Measurements from ENCODE around the gene KCNT1.

KCNT1 gene

DNA sequence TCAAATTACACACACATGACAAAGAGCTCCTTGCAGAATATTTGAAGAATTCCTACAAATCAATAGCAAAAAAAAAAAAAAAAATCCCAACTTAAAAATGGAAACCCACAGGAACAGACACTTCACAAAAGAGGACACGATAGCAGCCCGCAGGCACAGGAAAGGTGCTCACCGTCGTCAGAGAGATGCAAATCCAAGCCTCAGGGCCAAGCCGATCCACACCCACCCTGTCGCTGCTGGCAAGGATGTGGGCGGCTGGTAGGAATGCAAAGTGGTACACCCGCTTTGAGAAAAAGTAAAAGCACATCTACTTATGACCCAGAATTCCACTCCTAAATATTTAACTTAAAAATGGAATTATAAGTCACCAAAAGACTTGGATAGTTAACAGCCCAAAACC lies 28.0 kb upstream of the KCNT1 start:
- no peak for DNase-seq

DNA sequence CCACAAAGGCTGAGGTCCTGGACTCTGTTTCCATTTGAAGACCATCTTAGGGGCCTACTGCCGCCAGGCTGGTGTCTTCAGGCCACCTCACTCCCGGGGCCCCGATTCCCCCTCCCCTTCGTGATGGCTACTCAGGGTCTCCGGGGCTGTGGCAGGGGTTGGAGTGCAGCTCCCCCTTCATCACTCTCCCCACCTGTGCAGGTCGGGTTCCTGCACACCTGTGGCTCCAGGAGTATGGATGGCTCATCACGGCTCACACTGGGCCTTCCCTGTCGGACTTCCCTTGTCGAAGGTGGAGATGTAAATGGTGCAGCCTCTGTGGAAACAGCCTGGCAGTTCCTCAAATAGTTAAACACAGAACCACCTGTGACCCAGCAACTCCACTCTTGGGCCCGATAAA lies 27.0 kb upstream of the KCNT1 start:
- no peak for DNase-seq

DNA sequence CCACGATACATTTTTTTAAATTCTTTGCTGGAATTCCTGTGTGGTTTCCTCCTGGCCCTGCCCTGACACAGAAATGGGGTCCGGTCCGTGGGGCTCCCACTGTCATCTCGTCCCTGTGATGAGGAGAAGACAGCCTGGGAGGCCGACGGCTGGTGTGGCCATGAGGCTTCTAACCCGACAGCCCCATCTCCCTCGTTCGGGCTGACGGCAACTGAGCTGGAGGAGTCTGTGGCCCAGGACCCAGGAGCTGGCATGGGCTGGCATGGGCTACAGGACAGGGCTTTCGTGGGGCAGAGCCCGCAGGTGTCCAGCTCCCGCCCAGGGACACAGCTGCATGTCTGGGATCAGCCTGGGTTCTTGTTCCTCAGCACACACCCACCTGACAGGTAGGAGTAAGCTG lies 25.1 kb upstream of the KCNT1 start:
- DNase-seq = no peak

GRCh38 chr9:135677641-135678168 lies 24.3 kb upstream of the KCNT1 start:
- DNase-seq = no peak

- DNase-seq = no peak
Measured at GRCh38 chr9:135678236-135679017, 23.6 kb upstream of the KCNT1 start.

DNA sequence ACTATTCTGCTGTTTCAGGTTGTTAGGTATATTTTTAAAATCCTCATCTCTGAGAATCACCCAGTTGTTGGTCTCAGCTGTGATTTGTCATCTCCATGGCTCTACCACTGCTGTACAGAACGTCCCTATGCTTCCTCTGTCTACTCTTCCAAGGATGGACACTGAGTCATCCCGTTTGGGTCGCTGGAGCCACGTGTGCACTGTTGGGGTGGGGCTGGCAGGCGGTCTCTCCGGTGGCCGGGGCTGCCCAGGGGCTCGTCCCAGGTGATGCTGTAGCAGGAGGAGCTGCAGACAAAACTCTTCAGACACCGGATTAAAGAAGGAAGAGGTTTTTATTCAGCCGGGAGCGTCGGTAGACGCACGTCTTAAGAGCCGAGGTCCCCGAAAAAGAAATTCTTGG lies 21.9 kb upstream of the KCNT1 start:
- no peak for DNase-seq

GRCh38 chr9:135681161-135681560 lies 20.8 kb upstream of the KCNT1 start:
- DNase-seq = no peak

- no peak for DNase-seq
Measured at GRCh38 chr9:135683401-135684034, 18.5 kb upstream of the KCNT1 start.

DNA sequence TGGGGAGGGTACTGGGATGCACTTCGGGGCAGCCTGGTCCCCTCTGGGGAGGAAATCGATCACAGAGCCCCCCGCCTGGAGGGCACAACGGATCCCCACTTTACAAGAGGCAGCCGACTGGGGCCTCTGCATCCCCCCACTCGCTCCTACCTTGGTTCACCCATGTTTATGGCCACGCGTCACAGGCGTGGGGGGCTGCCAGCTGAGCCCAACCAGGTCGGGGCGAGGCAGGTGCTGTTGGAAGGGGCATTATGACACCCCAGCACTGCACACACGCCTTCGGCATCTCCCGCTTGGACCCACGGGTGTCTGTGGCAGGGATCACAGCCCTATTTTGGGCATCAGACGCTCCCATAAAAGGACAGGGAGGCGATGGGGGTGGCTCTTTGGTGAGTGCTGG lies 17.3 kb upstream of the KCNT1 start:
- no peak for DNase-seq

DNA sequence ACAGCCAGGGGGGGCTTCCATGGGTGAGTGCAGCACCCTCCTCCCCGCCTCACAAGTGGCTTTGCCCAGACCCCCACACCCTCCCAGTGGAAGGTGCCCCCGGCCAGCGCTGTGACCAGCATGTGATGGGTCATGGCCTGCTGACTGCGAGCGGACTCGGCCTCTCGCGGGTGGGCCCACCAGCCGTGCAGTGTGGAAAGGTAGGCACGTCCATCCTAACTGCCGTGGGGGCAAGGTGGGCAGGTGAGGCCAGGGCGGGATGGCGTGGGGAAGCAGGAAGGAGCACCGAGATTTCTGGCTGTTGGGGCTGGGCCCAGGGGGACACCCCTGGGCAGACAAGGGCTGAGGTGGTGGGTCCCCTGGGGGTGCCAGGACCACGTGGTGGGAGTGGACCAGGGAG lies 14.8 kb upstream of the KCNT1 start:
- DNase-seq = no peak

GRCh38 chr9:135689011-135689410 lies 13.0 kb upstream of the KCNT1 start:
- no peak for DNase-seq

DNA sequence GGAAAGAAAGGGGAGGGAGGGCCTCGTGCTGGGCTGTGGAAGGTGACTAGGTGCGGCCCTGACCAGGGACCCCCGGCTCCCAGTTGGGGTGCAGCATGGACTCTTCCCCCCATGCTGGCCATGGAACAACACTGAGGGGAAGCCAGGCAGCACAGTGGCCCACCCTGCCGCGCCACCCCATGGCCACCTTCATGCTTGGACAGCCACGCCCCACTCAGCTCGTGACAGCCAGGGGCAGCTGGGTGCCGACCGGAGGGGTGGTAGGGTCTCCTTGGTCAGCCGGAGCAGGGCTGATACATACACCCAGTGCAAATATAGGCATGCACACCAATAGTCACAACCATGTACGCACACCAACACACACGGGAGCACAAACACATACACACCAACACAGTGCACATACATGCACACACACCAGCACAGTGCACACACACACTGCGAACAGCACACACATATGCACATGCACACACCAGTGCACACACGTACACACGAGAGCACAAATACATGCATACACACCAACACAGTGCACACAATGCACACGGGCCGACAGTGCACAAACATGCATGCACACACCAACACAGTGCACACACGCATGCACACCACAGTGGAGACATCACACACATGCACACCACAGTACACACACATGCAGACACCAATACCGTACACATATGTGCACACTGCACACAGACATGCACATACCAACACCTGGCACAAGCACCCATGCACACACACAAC lies 11.0 kb upstream of the KCNT1 start:
- no peak for DNase-seq

- no peak for DNase-seq
Measured at GRCh38 chr9:135692410-135692809, 9.6 kb upstream of the KCNT1 start.

GRCh38 chr9:135693265-135693664 lies 8.7 kb upstream of the KCNT1 start:
- DNase-seq = no peak

GRCh38 chr9:135693771-135694170 lies 8.2 kb upstream of the KCNT1 start:
- no peak for DNase-seq

DNA sequence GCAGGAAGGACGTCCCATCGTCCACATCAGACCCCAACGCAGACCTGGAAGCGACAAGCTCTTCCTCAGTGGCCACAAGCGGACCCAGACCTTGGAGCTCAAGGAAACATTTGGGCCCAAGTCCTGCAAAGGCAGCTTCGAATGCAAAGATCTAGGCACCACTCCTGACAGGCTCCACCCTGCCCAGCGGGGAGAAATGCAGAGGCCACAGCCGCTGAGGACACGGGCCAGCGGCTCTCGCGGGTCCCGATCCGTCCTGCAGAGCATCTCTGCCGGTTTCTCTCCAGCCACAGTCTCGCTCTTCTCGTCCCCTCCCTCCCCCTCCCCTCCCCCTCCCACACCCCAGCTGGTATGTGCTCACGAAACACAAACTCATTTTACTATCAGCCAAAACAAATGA lies 7.6 kb upstream of the KCNT1 start:
- no peak for DNase-seq

DNA sequence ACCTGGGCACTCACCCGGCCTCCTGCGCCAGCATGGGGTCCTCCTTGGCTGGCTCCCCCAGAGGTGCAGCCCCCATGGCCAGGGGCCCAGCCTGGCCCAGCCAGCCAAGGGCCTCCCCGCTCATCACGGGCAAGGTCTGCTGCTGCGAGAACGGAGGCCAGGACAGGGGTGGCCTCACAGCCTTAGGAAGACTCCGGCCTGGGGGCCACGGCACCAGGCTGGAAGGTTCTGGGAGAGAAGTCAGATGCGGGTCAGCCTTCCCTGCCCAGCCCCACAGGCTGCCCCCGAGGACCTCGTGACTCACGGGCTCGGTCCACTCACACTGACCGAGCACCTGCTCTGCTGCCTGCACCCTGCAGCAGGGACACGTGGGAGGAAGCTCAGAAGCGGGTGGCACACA lies 6.9 kb upstream of the KCNT1 start:
- DNase-seq = no peak

GRCh38 chr9:135695642-135696041 lies 6.3 kb upstream of the KCNT1 start:
- no peak for DNase-seq

DNA sequence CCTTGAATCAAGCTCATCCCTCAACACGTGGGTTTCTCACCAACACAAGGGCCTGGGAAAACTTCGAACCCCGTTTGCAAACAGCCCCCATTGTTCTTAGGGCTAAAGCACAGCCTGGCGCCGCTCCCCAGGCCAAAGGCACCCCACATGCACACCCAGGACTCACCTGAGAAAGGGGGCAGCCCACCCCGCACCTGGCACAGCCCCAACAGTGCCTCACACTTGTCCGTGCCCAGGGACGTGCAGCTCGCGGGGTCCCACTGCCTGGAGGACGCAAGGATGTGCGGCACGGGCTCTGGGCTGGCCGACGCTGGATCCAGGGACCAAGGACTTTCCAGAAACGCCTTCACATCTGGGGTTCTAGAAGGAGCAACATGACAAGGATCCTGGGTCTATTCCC lies 5.5 kb upstream of the KCNT1 start:
- DNase-seq = no peak

DNA sequence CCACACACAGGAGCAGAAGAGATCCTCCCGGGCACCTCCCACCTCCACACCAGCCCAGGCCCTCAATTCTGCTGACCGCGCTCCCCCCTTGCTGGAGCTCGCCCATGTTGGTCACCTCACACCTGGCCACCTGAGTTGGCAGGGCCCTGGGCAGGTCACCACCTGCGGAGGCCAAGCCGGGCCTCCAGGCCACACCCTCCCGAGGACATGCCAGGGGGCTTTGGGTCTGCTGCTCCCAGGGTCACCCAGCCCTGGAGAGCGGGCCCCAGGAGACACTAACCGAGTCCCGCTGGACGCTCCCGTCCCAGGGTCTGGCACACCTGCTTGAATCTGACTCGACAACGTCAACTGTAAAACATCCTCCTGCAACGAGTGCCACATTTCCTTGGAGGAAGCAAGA lies 4.8 kb upstream of the KCNT1 start:
- DNase-seq = no peak

DNA sequence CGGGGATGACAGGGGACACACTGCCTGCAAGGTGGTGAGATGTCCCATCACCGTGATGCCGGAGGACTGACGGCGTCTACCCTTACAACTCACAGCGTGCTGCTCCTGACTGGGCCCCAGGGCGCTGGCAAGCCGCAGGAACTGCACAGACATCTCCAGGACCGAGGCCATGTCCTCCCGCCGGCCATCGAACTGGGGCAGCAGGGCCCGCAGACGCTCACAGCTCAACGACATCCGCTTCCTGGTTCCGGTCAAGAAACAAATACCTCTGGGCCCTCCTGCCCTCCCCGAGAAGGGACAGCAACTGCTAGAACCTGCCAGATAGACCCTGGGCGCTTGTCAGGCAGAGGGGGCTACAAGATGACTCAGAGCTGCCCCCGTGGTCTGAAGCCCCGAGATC lies 3.7 kb upstream of the KCNT1 start:
- no peak for DNase-seq

- DNase-seq = no peak
Measured at GRCh38 chr9:135698767-135699166, 3.2 kb upstream of the KCNT1 start.

- no peak for DNase-seq
Measured at GRCh38 chr9:135699440-135699839, 2.5 kb upstream of the KCNT1 start, which contains the start of gene SOHLH1. TSS of gene SOHLH1 (minus strand) at chr9:135699481. CDS start at chr9:135699467, 14 bp downstream.

GRCh38 chr9:135700525-135700924 lies 1.5 kb upstream of the KCNT1 start:
- DNase-seq = no peak
